NCI-H187 treated with DMSO at 0.1 percent for 48 hours (cell line): ENCODE data around the gene XYLT1.

ENCODE experiments used
- DNase-seq: peaks from one replicate; lab custom pipeline; 2025; lab: John Stamatoyannopoulos, UW

XYLT1 gene

GRCh38 chr16:17252701-17253100 is 218.1 kb downstream of the XYLT1 start:
- no peak for DNase-seq

- no peak for DNase-seq
Measured at GRCh38 chr16:17252064-17252463, 218.7 kb downstream of the XYLT1 start.

GRCh38 chr16:17251496-17251895 is 219.3 kb downstream of the XYLT1 start:
- peak; percentile 1 for DNase-seq

DNA sequence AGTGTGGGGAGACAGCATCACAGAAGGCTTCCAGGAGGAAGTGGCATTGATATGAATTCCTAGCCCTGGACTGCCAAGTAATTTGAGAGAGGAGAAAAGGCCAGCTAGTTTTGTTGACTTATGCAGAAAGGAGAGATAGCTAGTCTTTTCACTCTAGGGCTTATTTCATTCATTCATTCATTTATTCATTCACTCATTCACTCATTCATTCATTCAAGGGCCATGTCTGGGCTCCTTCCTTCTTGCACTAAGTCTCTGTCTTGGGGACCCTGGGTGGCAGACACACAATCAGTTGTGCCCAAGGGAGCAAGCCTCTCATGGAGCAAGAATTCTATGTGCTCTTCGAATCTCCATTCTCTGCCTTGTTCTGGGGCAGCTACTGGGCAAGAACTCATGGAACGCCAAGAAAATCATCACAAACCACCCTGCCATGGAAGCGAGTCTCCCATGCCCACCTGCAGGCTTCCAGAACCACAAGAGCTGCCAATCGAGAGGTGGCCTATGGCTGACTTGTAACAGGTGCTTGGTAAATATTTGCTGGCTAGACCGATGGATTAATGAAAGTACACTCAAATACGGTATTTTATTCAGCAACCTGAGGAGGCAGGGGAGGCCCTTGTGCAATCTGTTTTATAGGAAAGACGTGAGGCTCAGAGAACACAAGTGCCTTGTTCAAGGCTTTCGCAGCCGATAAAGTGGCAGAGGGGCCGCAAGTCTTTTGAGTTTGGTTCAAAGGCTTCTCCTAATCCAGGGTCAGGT is 223.6 kb downstream of the XYLT1 start:
- no peak for DNase-seq

GRCh38 chr16:17246268-17246885 is 224.4 kb downstream of the XYLT1 start:
- DNase-seq: no peak

DNA sequence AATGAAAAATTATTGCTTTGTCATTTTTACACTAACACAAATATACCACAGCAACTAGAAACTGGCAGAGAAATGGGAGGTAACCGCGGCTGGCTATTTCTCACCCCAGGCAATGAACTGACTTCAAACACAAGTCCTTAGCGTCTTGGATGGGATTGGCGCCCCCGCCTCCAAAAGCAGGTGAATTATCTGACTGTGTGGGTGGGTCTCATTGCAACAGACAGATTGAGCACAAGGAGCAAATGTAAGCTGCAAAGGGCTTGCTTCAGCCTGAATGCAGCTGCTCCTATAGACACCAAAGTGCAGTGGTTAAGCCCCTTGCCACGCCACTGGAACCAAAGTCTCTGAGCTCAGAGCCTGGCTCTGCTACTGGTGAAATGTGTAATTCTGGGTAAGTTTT is 225.0 kb downstream of the XYLT1 start:
- no peak for DNase-seq

- DNase-seq: no peak
Measured at GRCh38 chr16:17244872-17245551, 225.7 kb downstream of the XYLT1 start.

DNA sequence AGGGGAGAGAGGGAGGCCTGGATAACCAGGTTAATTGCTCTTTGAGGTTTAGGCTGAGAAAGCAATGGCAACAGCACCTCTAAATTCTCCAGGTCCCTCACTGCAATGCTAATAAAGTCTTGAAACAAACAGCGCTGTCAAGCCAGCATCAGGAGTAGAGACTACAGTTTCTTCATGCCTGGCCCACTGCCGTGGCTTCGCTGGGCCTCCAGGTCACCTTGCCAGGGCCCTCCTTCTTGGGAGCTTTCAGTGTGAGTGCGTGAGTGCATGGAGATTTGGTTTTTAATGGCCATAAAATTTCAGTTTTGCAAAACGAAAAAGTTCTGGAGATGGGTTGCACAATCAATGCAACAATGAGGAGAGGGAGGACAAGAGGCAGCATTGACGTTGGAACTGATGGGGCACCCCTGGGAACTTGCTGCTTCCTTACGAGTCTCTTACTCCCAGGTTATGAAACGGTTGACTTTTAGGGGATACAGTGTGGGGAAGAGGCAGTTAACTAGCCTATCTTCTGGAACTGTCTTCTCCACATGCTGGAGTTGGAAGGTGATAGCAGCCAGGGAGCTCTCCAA is 229.4 kb downstream of the XYLT1 start:
- no peak for DNase-seq

GRCh38 chr16:17238285-17239028 is 232.3 kb downstream of the XYLT1 start:
- no peak for DNase-seq

DNA sequence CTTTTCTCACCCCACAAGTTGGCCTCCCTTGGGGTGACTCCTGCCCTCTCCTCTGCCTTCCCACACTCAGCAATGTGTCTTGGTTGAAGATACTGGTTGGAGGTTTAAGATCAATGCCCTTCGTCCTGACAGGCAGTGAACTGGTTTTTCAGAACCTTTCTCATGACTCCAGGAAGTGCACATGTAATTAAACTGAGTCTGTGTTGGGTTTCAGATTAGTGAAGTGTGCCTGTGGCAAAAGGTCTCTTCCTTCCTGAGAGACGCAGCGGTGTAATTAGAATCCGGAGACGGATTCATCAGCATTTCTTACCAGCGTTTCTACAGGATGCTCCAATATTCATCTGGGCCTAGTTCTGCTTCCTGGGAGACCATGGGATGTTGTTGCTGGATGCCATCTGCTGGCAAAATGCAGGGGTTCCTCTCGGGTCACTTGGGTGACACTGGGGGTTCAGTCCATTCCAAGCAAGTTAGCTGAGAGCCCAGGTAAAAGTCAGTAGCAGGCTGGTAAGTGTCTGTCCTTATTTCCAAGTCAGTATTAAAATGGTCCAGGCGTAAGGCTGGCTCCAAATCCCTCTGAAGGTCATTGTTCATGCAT is 233.3 kb downstream of the XYLT1 start:
- DNase-seq: no peak

DNA sequence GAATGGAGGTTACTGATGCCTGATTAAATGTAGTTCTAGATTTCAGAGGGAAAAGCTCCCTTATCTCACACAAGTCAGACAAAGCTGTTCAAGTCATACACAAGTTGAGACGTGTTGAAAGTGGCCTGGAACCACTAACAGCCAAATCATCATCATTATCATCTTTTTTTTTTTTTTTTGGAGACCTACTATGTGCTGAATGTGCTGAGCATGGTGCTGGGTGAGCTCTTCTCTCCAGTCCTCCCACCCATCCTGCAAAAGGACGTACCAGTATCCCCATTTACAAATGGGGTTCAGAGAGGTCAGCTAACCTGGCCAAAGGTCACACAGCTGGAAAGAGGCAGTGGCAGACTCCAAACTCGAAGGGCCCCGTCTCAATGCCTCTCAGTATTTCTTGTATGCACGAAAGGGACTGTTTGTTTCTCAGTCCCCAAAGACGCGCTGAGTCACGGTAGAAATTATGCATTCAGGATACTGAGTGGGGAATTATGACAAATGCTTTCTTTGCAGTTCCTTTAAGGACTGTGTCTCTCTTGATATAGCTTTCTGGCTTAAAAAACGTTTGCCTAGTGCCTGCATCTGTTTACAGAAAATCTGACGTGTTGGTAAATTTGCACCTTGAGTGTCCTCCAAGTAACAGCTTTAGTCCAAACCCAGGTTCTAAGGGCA is 235.5 kb downstream of the XYLT1 start:
- DNase-seq: no peak

GRCh38 chr16:17233318-17234002 is 237.3 kb downstream of the XYLT1 start:
- no peak for DNase-seq

GRCh38 chr16:17232487-17232886 is 238.3 kb downstream of the XYLT1 start:
- no peak for DNase-seq

DNA sequence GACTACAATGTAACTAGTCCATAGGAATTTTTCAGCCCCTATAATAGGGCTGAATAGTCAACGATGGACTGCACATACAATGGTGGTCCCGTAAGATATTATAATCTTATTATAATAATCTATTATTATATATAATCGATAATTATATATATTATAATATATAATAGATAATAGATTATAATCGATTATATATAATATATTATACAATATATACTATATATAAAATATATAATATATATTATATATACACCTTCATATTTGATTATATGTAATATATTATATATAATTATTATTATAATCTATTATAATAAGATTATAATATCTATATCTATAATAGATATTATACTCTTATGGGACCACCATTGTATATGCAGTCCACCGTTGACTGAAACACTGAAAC is 238.8 kb downstream of the XYLT1 start:
- DNase-seq: no peak

DNA sequence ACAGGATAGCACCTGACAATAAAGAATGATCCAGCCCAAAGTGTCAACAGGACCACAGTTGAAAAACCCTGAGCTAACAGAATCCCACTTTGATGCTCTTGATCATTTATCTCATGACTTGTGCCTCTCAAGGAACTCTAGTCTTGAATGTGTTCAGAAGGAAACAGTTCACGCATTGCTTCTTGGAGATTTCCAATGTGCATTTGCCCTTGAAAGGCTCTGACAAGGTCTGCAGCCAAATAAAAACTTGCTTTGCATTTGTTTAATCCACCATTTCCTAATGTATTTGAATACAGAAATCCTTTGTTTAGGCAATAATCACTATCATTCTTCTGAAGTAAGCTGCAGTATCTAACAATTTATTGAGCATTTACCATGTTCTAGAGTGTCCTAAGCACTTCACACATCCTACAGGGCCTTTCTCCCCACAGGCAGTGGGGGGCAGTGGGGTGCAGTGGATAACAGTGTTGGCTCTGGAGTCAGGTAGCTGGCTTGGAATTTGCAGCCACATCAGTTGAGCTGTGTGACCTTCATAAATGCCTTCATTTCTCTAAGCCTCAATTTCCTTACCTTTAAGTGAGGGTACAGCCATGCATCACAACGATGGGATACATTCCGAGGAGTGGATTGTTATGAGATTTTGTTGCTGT is 239.7 kb downstream of the XYLT1 start:
- no peak for DNase-seq

- no peak for DNase-seq
Measured at GRCh38 chr16:17229766-17230165, 241.0 kb downstream of the XYLT1 start.

DNA sequence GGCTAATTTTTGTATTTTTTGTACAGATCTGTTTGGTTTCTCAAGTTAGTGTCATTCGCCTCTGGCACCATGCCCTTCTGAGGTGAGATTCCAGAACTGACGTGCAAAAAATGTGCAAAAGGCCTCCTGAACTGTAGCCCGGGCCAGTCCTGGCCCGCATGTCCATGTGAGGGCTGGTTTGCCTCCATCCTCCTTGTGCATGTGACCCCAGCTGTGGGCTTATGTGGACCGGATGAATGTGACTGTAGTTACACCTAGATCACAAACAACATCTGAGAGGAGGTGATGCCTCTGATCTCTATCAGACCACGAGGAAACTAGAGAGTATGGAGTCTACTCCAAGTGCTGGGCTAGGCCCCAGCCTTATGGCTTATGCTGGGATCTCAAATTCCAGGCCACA is 241.6 kb downstream of the XYLT1 start:
- DNase-seq: no peak

DNA sequence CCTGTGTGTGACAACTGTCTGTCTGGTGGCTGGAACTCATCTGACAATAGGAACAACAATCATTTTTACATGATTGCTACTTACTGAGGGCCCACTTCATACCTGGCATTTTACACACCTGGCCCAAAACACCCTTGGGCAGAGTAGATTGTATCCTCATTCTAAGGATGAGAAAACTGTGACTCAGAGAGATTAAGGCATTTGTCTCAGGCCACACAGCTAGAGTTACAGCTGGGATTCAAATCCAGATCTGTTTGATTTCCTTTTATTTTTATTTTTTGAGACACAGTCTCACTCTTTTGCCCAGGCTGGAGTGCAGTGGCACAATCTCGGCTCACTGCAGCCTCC is 242.1 kb downstream of the XYLT1 start:
- no peak for DNase-seq

- DNase-seq: no peak
Measured at GRCh38 chr16:17228048-17228707, 242.6 kb downstream of the XYLT1 start.

DNA sequence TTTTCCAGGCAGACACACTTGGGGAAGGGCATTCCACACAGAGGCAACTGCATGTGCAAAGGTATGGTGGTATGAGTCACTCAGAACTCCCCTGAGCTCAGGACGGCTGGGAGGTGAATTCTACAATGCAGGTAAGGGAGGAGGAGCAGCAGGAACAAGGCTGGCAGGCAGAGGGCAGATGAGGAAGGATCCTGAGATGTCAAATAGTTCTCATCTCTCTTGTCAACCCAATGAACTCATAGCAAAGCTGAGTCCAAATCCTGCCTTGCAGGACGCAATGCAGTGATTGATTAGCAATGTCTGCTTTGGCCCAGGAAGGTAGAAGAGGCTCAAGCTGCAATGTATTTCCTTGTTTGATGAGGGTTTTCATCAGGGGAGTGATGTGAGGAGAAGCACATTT is 243.5 kb downstream of the XYLT1 start:
- DNase-seq: no peak
